Vagina (tissue), 2 donors: ENCODE measurements around the gene GTF2IRD1.

Source experiments
- CTCF ChIP-seq, 3 experiments: fragments of 450-650 bp in 2 of 3; fragments of 200-600 bp in 1 of 3; sonication (generic) in 1 of 3; IDR thresholded peaks; one replicate each; pipeline ENCODE4 v1.5.1; 2017 to 2019; ENCODE audit warnings: antibody characterized with exemption in 3 of 3, mild to moderate bottlenecking in 2 of 3, moderate library complexity in 2 of 3
- POLR2A ChIP-seq, 2 donors: fragments of 450-650 bp; IDR thresholded peaks; one replicate each; pipeline ENCODE4 v1.6.1; 2017; ENCODE audit warnings: antibody characterized with exemption in 2 of 2, mild to moderate bottlenecking in 2 of 2, moderate library complexity in 2 of 2

DNA sequence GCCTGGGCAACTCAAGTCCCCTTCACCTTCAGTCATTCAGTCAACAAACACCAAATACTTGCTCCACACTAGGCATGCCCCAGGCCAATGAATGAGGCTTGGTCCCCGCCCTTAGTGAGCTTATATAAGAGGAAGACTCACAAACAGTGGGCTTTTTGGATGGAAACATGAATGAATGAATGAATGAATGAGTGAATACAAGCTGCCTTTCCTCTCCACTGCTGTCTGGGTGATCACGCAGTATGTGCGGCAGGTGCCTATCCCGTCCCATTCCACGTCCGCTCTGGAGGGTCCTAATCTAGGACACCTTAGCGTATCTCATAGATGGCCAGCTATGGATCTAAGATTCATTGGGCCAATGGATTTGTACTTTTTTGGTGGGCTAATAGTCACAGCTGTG, 184.0 kb downstream of the GTF2IRD1 start:
- no peak for TF ChIP-seq CTCF (IDR thresholded peaks at IDR 0.05)
- TF ChIP-seq POLR2A (IDR thresholded peaks at IDR 0.05), result no peak
